ENCODE data around the gene MSLN.

The MSLN gene

DNA sequence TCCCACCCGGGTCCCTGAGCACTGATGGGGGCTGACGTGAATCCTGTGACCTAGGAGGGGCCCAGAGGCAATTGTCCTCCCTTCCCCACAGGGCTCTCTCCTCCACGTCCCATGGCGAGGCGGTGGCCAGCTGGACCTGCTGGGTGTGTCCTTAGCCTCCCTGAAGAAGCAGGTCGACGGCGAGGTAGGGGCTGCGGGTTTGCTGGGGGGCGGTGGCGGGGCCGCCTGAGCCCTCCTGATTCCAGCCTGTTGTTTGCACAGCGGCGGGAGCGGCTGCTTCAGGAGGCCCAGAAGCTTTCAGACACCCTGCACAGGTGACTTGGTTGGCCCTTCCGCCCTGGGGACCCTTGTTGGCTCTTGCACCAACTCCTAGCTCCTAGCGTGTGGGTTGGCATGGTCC lies 29.6 kb downstream of the MSLN start:
- peaks cover 13 to 18% of the 10 kb centered on the region in 2 donors for H3K4me1 ChIP-seq (ENCODE audit: control insufficient read depth in 2 of 2, insufficient read depth in 2 of 2, low read length in 2 of 2)
- no peak overlapping the region for H3K9ac ChIP-seq (ENCODE audit: low read depth in 1 of 2, low read length in 2 of 2)
- H3K27ac ChIP-seq (ENCODE audit: low read depth in 2 of 2, low read length in 2 of 2) = no peak overlapping the region
- H3K4me3 ChIP-seq (ENCODE audit: low read length in 2 of 2) = no peak overlapping the region
- H3K27me3 ChIP-seq (ENCODE audit: control insufficient read depth in 2 of 2, insufficient read depth in 2 of 2, low read length in 2 of 2) = no peaks in the 10 kb centered on the region
- H3K36me3 ChIP-seq (ENCODE audit: control insufficient read depth in 2 of 2, insufficient read depth in 2 of 2, low read length in 2 of 2) = peaks cover 4% of the 10 kb centered on the region in 2 donors
- no peaks in the 10 kb centered on the region for H3K9me3 ChIP-seq (ENCODE audit: control insufficient read depth in 2 of 2, low read length in 2 of 2)

GRCh38 chr16:791131-791530 lies 30.6 kb downstream of the MSLN start:
- H3K36me3 ChIP-seq (ENCODE audit: control insufficient read depth in 2 of 2, insufficient read depth in 2 of 2, low read length in 2 of 2) = peaks cover 4% of the 10 kb centered on the region in 2 donors

GRCh38 chr16:792221-792995 lies 31.9 kb downstream of the MSLN start:
- Histone ChIP-seq H3K9ac (ENCODE audit: low read depth in 1 of 2, low read length in 2 of 2) (no peak overlapping the region), H3K4me1 (ENCODE audit: control insufficient read depth in 2 of 2, insufficient read depth in 2 of 2, low read length in 2 of 2) (peaks cover 10 to 14% of the 10 kb centered on the region in 2 donors), H3K27ac (ENCODE audit: low read depth in 2 of 2, low read length in 2 of 2) (no peak overlapping the region), H3K9me3 (ENCODE audit: control insufficient read depth in 2 of 2, low read length in 2 of 2) (no peaks in the 10 kb centered on the region), H3K4me3 (ENCODE audit: low read length in 2 of 2) (no peak overlapping the region), H3K36me3 (ENCODE audit: control insufficient read depth in 2 of 2, insufficient read depth in 2 of 2, low read length in 2 of 2) (no peaks in the 10 kb centered on the region), H3K27me3 (ENCODE audit: control insufficient read depth in 2 of 2, insufficient read depth in 2 of 2, low read length in 2 of 2) (no peaks in the 10 kb centered on the region)

More at GRCh38 chr16:791131-791530, 30.6 kb downstream of the MSLN start:
- Histone ChIP-seq H3K27me3 (ENCODE audit: control insufficient read depth in 2 of 2, insufficient read depth in 2 of 2, low read length in 2 of 2) (no peaks in the 10 kb centered on the region), H3K9me3 (ENCODE audit: control insufficient read depth in 2 of 2, low read length in 2 of 2) (no peaks in the 10 kb centered on the region), H3K4me3 (ENCODE audit: low read length in 2 of 2) (no peak overlapping the region), H3K27ac (ENCODE audit: low read depth in 2 of 2, low read length in 2 of 2) (no peak overlapping the region), H3K4me1 (ENCODE audit: control insufficient read depth in 2 of 2, insufficient read depth in 2 of 2, low read length in 2 of 2) (peaks cover 13 to 18% of the 10 kb centered on the region in 2 donors), H3K9ac (ENCODE audit: low read depth in 1 of 2, low read length in 2 of 2) (no peak overlapping the region)

DNA sequence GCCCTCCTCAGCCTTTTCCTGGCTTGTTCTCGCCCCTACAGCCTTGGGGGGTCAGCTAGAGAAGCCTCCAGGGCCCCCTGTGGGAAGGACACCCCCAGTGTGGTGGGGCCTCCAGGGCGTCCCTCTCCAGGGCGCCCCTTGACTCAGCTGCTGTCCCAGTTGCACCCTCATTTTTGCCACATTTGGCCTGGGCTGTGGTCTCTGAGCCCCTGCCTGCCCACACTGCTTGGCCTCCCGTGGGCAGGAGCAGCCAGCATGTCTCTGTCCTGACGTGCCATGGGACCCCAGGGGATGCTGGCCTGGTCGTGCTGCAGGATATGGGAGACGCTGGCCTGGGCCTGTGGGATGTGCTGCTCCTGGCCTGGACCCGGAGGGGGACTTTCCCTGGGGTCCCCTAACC lies 32.9 kb downstream of the MSLN start:
- Histone ChIP-seq H3K4me1 (ENCODE audit: control insufficient read depth in 2 of 2, insufficient read depth in 2 of 2, low read length in 2 of 2) (peaks cover 7 to 10% of the 10 kb centered on the region in 2 donors), H3K27me3 (ENCODE audit: control insufficient read depth in 2 of 2, insufficient read depth in 2 of 2, low read length in 2 of 2) (no peaks in the 10 kb centered on the region)

GRCh38 chr16:794091-794822 lies 33.7 kb downstream of the MSLN start:
- H3K36me3 ChIP-seq (ENCODE audit: control insufficient read depth in 2 of 2, insufficient read depth in 2 of 2, low read length in 2 of 2) = no peaks in the 10 kb centered on the region
- no peak overlapping the region for H3K9ac ChIP-seq (ENCODE audit: low read depth in 1 of 2, low read length in 2 of 2)
- H3K27me3 ChIP-seq (ENCODE audit: control insufficient read depth in 2 of 2, insufficient read depth in 2 of 2, low read length in 2 of 2) = peaks cover 1 to 3% of the 10 kb centered on the region in 2 donors
- H3K4me3 ChIP-seq (ENCODE audit: low read length in 2 of 2) = no peak overlapping the region
- peaks cover 0 to 2% of the 10 kb centered on the region in 2 donors for H3K4me1 ChIP-seq (ENCODE audit: control insufficient read depth in 2 of 2, insufficient read depth in 2 of 2, low read length in 2 of 2)
- no peak overlapping the region for H3K27ac ChIP-seq (ENCODE audit: low read depth in 2 of 2, low read length in 2 of 2)
- no peaks in the 10 kb centered on the region for H3K9me3 ChIP-seq (ENCODE audit: control insufficient read depth in 2 of 2, low read length in 2 of 2)

More for the DNA sequence above, 32.9 kb downstream of the MSLN start:
- no peak overlapping the region for H3K4me3 ChIP-seq (ENCODE audit: low read length in 2 of 2)
- H3K27ac ChIP-seq (ENCODE audit: low read depth in 2 of 2, low read length in 2 of 2) = no peak overlapping the region
- H3K9me3 ChIP-seq (ENCODE audit: control insufficient read depth in 2 of 2, low read length in 2 of 2) = no peaks in the 10 kb centered on the region
- H3K9ac ChIP-seq (ENCODE audit: low read depth in 1 of 2, low read length in 2 of 2) = no peak overlapping the region
- no peaks in the 10 kb centered on the region for H3K36me3 ChIP-seq (ENCODE audit: control insufficient read depth in 2 of 2, insufficient read depth in 2 of 2, low read length in 2 of 2)

DNA sequence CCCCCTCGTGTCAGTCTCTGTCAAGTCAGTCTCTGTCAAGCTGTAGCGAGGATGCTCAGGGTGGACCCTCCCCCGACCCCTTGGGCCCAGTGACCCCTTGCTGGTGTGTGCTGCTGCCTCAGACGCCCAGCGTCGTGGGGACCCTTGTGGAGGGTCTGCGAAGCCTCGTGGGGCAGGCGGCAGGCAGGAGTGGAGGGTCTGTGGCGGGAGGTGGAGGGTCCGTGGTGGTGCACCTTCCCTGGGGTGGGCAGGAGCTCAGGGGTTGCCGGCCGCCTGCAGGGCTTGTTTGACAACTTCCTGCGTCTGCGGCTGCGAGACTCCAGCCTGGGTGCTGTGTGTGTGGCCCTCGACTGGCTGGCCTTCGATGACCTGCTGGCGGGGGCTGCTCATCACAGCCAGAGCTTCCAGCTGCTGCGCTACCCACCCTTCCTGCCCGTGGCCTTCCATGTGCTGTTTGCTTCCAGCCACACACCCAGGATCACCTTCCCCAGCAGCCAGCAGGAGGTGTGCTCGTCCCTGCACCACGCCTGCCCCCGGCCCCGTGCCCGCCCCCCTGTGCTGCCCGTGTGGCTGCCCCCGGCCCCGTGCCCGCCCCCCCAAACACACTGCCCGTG lies 34.4 kb downstream of the MSLN start:
- H3K9ac ChIP-seq (ENCODE audit: low read depth in 1 of 2, low read length in 2 of 2) = no peak overlapping the region
- H3K27me3 ChIP-seq (ENCODE audit: control insufficient read depth in 2 of 2, insufficient read depth in 2 of 2, low read length in 2 of 2) = peaks cover 5 to 6% of the 10 kb centered on the region in 2 donors
- no peaks in the 10 kb centered on the region for H3K36me3 ChIP-seq (ENCODE audit: control insufficient read depth in 2 of 2, insufficient read depth in 2 of 2, low read length in 2 of 2)
- H3K9me3 ChIP-seq (ENCODE audit: control insufficient read depth in 2 of 2, low read length in 2 of 2) = no peaks in the 10 kb centered on the region
- no peak overlapping the region for H3K27ac ChIP-seq (ENCODE audit: low read depth in 2 of 2, low read length in 2 of 2)
- H3K4me3 ChIP-seq (ENCODE audit: low read length in 2 of 2) = no peak overlapping the region
- H3K4me1 ChIP-seq (ENCODE audit: control insufficient read depth in 2 of 2, insufficient read depth in 2 of 2, low read length in 2 of 2) = no peaks in the 10 kb centered on the region

GRCh38 chr16:795580-796229 lies 35.2 kb downstream of the MSLN start:
- Histone ChIP-seq H3K27ac (ENCODE audit: low read depth in 2 of 2, low read length in 2 of 2) (no peak overlapping the region), H3K4me1 (ENCODE audit: control insufficient read depth in 2 of 2, insufficient read depth in 2 of 2, low read length in 2 of 2) (no peaks in the 10 kb centered on the region), H3K36me3 (ENCODE audit: control insufficient read depth in 2 of 2, insufficient read depth in 2 of 2, low read length in 2 of 2) (no peaks in the 10 kb centered on the region), H3K4me3 (ENCODE audit: low read length in 2 of 2) (no peak overlapping the region), H3K9me3 (ENCODE audit: control insufficient read depth in 2 of 2, low read length in 2 of 2) (no peaks in the 10 kb centered on the region), H3K27me3 (ENCODE audit: control insufficient read depth in 2 of 2, insufficient read depth in 2 of 2, low read length in 2 of 2) (peaks cover 5 to 9% of the 10 kb centered on the region in 2 donors), H3K9ac (ENCODE audit: low read depth in 1 of 2, low read length in 2 of 2) (no peak overlapping the region)

GRCh38 chr16:796296-797119 lies 36.0 kb downstream of the MSLN start:
- no peak overlapping the region for H3K4me3 ChIP-seq (ENCODE audit: low read length in 2 of 2)
- H3K27me3 ChIP-seq (ENCODE audit: control insufficient read depth in 2 of 2, insufficient read depth in 2 of 2, low read length in 2 of 2) = peaks cover 13 to 17% of the 10 kb centered on the region in 2 donors
- no peaks in the 10 kb centered on the region for H3K9me3 ChIP-seq (ENCODE audit: control insufficient read depth in 2 of 2, low read length in 2 of 2)
- no peaks in the 10 kb centered on the region for H3K4me1 ChIP-seq (ENCODE audit: control insufficient read depth in 2 of 2, insufficient read depth in 2 of 2, low read length in 2 of 2)
- H3K9ac ChIP-seq (ENCODE audit: low read depth in 1 of 2, low read length in 2 of 2) = no peak overlapping the region
- no peaks in the 10 kb centered on the region for H3K36me3 ChIP-seq (ENCODE audit: control insufficient read depth in 2 of 2, insufficient read depth in 2 of 2, low read length in 2 of 2)
- no peak overlapping the region for H3K27ac ChIP-seq (ENCODE audit: low read depth in 2 of 2, low read length in 2 of 2)

DNA sequence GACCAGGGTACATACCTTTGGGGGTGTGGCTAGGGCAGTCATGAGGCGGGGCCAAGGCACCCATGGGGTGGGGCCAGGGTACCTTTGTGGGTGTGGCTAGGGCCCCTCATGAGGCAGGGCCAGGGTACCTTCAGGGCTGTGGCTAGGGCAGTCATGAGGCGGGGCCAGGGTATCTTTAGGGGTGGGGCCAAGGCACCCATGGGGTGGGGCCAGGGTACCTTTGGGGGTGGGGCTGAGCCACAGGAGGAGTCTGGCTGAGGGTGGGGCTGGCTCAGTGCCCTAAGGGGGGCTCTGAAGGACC lies 36.5 kb downstream of the MSLN start:
- H3K27ac ChIP-seq (ENCODE audit: low read depth in 2 of 2, low read length in 2 of 2) = no peak overlapping the region
- no peaks in the 10 kb centered on the region for H3K4me1 ChIP-seq (ENCODE audit: control insufficient read depth in 2 of 2, insufficient read depth in 2 of 2, low read length in 2 of 2)
- peaks cover 18 to 22% of the 10 kb centered on the region in 2 donors for H3K27me3 ChIP-seq (ENCODE audit: control insufficient read depth in 2 of 2, insufficient read depth in 2 of 2, low read length in 2 of 2)
- no peaks in the 10 kb centered on the region for H3K36me3 ChIP-seq (ENCODE audit: control insufficient read depth in 2 of 2, insufficient read depth in 2 of 2, low read length in 2 of 2)
- no peak overlapping the region for H3K4me3 ChIP-seq (ENCODE audit: low read length in 2 of 2)
- no peaks in the 10 kb centered on the region for H3K9me3 ChIP-seq (ENCODE audit: control insufficient read depth in 2 of 2, low read length in 2 of 2)
- no peak overlapping the region for H3K9ac ChIP-seq (ENCODE audit: low read depth in 1 of 2, low read length in 2 of 2)

Data from mucosa of rectum (tissue), 2 donors.